HL-60 (cell line): Measurements from ENCODE around the gene CPNE4.

Experiments used
- DNase-seq, 2 experiments: peaks; one replicate each; pipeline ENCODE4 v3.0.0-alpha.2; 2010 to 2020; ENCODE audit warnings: low read depth in 1 of 2, low spot score in 1 of 2
- H3K27ac ChIP-seq: fragments of 250-450 bp; sonication (Bioruptor Pico); replicated peaks from 2 replicates; pipeline ENCODE4 v1.5.1; 2020; ENCODE audit warnings: mild to moderate bottlenecking, moderate library complexity
- H3K27me3 ChIP-seq: fragments of 250-450 bp; sonication (Bioruptor Pico); 2 replicates; pipeline ENCODE4 v1.5.1; 2021; ENCODE audit warnings: mild to moderate bottlenecking, moderate library complexity; ENCODE audit not compliant: insufficient read depth, poor library complexity, severe bottlenecking
- H3K4me3 ChIP-seq: replicated peaks from 2 replicates; pipeline ENCODE4 v1.5.1; 2011; ENCODE audit warnings: mild to moderate bottlenecking, control low read depth, low read length; ENCODE audit not compliant: insufficient read depth
- CTCF ChIP-seq: IDR thresholded peaks from one replicate; pipeline ENCODE4 v1.5.1; 2011; ENCODE audit warnings: low read length, control low read depth, inconsistent platforms; ENCODE audit not compliant: insufficient read depth
- GABPA ChIP-seq: IDR thresholded peaks from 2 replicates; pipeline ENCODE4 v1.6.1; 2012; ENCODE audit warnings: low read depth
- POLR2AphosphoS5 ChIP-seq: IDR thresholded peaks from 2 replicates; pipeline ENCODE4 v1.6.1; 2012; ENCODE audit warnings: low read depth
- REST ChIP-seq: IDR thresholded peaks from 2 replicates; pipeline ENCODE4 v1.6.1; 2012; ENCODE audit warnings: low read depth; ENCODE audit not compliant: insufficient replicate concordance
- SPI1 ChIP-seq: IDR thresholded peaks from 2 replicates; pipeline ENCODE4 v1.6.1; 2012; ENCODE audit warnings: low read depth, mild to moderate bottlenecking, borderline replicate concordance

CPNE4 gene

GRCh38 chr3:131901686-131902085 is 133.1 kb downstream of the CPNE4 start:
- Histone ChIP-seq H3K4me3 (no peak overlapping the region), H3K27ac (no peak overlapping the region), H3K27me3 (peaks cover 2% of the 10 kb centered on the region)
- DNase-seq = no peak
- no peak for TF ChIP-seq SPI1
- TF ChIP-seq REST = no peak
- no peak for TF ChIP-seq GABPA

DNA sequence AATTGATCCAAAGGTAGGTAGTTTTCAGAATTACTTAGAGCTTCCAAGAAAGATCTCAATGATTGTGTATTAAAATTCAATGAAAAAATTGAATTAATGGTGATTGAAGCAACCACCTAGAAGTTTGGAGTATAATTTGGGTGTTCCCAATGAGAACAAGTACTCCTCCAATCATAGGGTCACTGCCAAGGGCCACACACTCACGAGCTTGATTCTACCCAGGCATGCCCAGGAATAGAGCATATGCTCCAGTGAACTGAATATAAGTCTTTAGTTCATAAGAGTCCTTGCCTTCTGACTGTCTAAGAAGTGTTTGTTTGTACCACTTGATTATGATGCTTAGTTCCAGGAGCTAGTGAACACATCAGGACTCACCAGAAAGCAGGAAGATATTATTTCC is 133.9 kb downstream of the CPNE4 start:
- no peak overlapping the region for H3K4me3 ChIP-seq
- DNase-seq = no peak

DNA sequence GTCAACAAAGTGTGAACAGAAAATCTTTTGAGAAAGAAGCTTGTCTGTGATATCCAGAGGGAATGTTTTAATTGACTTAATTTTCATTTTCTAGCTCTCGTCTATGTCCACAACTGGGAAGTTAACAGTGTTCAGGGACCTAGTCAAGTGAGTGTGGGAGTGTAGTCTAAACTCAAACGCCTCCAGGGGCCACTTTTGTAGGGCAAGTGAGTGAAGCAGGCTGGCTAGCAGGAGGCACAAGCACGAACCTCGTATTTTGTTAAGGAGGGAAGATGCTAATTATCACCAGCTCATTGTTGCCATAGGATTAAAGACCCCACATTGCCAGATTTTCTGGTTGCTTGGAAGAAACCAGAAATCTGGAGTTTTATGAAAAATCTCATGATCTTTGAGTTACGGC is 135.8 kb downstream of the CPNE4 start:
- H3K27me3 ChIP-seq = peaks cover 2% of the 10 kb centered on the region
- H3K4me3 ChIP-seq = no peak overlapping the region
- no peak for TF ChIP-seq REST
- TF ChIP-seq CTCF = no peak
- no peak for TF ChIP-seq SPI1
- no peak for TF ChIP-seq GABPA
- no peak for TF ChIP-seq POLR2AphosphoS5
- H3K27ac ChIP-seq = no peak overlapping the region
- no peak for DNase-seq

More for the DNA sequence above, 133.9 kb downstream of the CPNE4 start:
- no peak for TF ChIP-seq CTCF
- TF ChIP-seq POLR2AphosphoS5 = no peak
- TF ChIP-seq REST = no peak
- TF ChIP-seq GABPA = no peak
- no peak for TF ChIP-seq SPI1
- no peak overlapping the region for H3K27ac ChIP-seq
- H3K27me3 ChIP-seq = peaks cover 2% of the 10 kb centered on the region

- no peak for DNase-seq
- Histone ChIP-seq H3K27ac (no peak overlapping the region), H3K4me3 (no peak overlapping the region), H3K27me3 (peaks cover 2% of the 10 kb centered on the region)
- TF ChIP-seq SPI1 (no peak), GABPA (no peak), POLR2AphosphoS5 (no peak), CTCF (no peak), REST (no peak)
These were observed 136.5 kb downstream of the CPNE4 start for GRCh38 chr3:131898346-131898745.
